ENCODE results near the gene LSM4.
A peak's percentile ranks its signal among the peaks of the same experiment; 100 is the strongest.

Gene LSM4

GRCh38 chr19:18308051-18308947, 14.6 kb downstream of the LSM4 start:
- Histone ChIP-seq H3K4me2 (ENCODE audit: low read length) (no peak overlapping the region), H3K36me3 (ENCODE audit: insufficient read depth, low read length) (peaks cover 46% of the 10 kb centered on the region), H3K27me3 (ENCODE audit: control insufficient read depth, insufficient read depth, low read length) (no peaks in the 10 kb centered on the region), H3K4me3 (ENCODE audit: low read length) (no peak overlapping the region), H3K4me1 (ENCODE audit: control insufficient read depth, insufficient read depth, low read length) (peaks cover 27% of the 10 kb centered on the region), H3K9me3 (replicated peaks; ENCODE audit: low read length) (no peaks in the 10 kb centered on the region), H3K9ac (ENCODE audit: low read depth, low read length) (no peak overlapping the region)

GRCh38 chr19:18307271-18307681, 15.6 kb downstream of the LSM4 start:
- Histone ChIP-seq H3K9ac (ENCODE audit: low read depth, low read length) (no peak overlapping the region), H3K27me3 (ENCODE audit: control insufficient read depth, insufficient read depth, low read length) (no peaks in the 10 kb centered on the region), H3K9me3 (replicated peaks; ENCODE audit: low read length) (no peaks in the 10 kb centered on the region), H3K4me2 (ENCODE audit: low read length) (no peak overlapping the region), H3K36me3 (ENCODE audit: insufficient read depth, low read length) (peaks cover 41% of the 10 kb centered on the region), H3K4me1 (ENCODE audit: control insufficient read depth, insufficient read depth, low read length) (peaks cover 30% of the 10 kb centered on the region), H3K4me3 (ENCODE audit: low read length) (no peak overlapping the region)

GRCh38 chr19:18306888-18307260, 16.0 kb downstream of the LSM4 start:
- Histone ChIP-seq H3K4me3 (ENCODE audit: low read length) (no peak overlapping the region), H3K4me1 (ENCODE audit: control insufficient read depth, insufficient read depth, low read length) (peaks cover 30% of the 10 kb centered on the region), H3K9ac (ENCODE audit: low read depth, low read length) (no peak overlapping the region), H3K4me2 (ENCODE audit: low read length) (no peak overlapping the region), H3K27me3 (ENCODE audit: control insufficient read depth, insufficient read depth, low read length) (no peaks in the 10 kb centered on the region), H3K9me3 (replicated peaks; ENCODE audit: low read length) (no peaks in the 10 kb centered on the region), H3K36me3 (ENCODE audit: insufficient read depth, low read length) (peaks cover 37% of the 10 kb centered on the region)

- Histone ChIP-seq H3K4me2 (ENCODE audit: low read length) (no peak overlapping the region), H3K4me3 (ENCODE audit: low read length) (no peak overlapping the region), H3K9me3 (replicated peaks; ENCODE audit: low read length) (no peaks in the 10 kb centered on the region), H3K9ac (ENCODE audit: low read depth, low read length) (no peak overlapping the region), H3K4me1 (ENCODE audit: control insufficient read depth, insufficient read depth, low read length) (peaks cover 35% of the 10 kb centered on the region), H3K27me3 (ENCODE audit: control insufficient read depth, insufficient read depth, low read length) (no peaks in the 10 kb centered on the region), H3K36me3 (ENCODE audit: insufficient read depth, low read length) (peaks cover 35% of the 10 kb centered on the region)
Observed at GRCh38 chr19:18306209-18306887, 16.5 kb downstream of the LSM4 start.

GRCh38 chr19:18304458-18305310, 18.2 kb downstream of the LSM4 start:
- Histone ChIP-seq H3K9ac (ENCODE audit: low read depth, low read length) (peak overlapping the region; percentile 89), H3K4me1 (ENCODE audit: control insufficient read depth, insufficient read depth, low read length) (peaks cover 43% of the 10 kb centered on the region), H3K27me3 (ENCODE audit: control insufficient read depth, insufficient read depth, low read length) (no peaks in the 10 kb centered on the region), H3K4me2 (ENCODE audit: low read length) (peak overlapping the region; percentile 84), H3K9me3 (replicated peaks; ENCODE audit: low read length) (no peaks in the 10 kb centered on the region), H3K4me3 (ENCODE audit: low read length) (peak overlapping the region; percentile 64), H3K36me3 (ENCODE audit: insufficient read depth, low read length) (peaks cover 25% of the 10 kb centered on the region)

- Histone ChIP-seq H3K4me1 (ENCODE audit: control insufficient read depth, insufficient read depth, low read length) (peaks cover 44% of the 10 kb centered on the region), H3K4me3 (ENCODE audit: low read length) (peak overlapping the region; percentile 64), H3K9ac (ENCODE audit: low read depth, low read length) (peak overlapping the region; percentile 89)
Observed at GRCh38 chr19:18304208-18304457, 18.7 kb downstream of the LSM4 start.

GRCh38 chr19:18301718-18302111, 21.2 kb downstream of the LSM4 start:
- Histone ChIP-seq H3K4me1 (ENCODE audit: control insufficient read depth, insufficient read depth, low read length) (peaks cover 53% of the 10 kb centered on the region), H3K27me3 (ENCODE audit: control insufficient read depth, insufficient read depth, low read length) (no peaks in the 10 kb centered on the region), H3K36me3 (ENCODE audit: insufficient read depth, low read length) (peaks cover 9% of the 10 kb centered on the region), H3K4me2 (ENCODE audit: low read length) (no peak overlapping the region), H3K9ac (ENCODE audit: low read depth, low read length) (peak overlapping the region; percentile 8), H3K9me3 (replicated peaks; ENCODE audit: low read length) (no peaks in the 10 kb centered on the region), H3K4me3 (ENCODE audit: low read length) (no peak overlapping the region)

More at GRCh38 chr19:18304208-18304457, 18.7 kb downstream of the LSM4 start:
- H3K9me3 ChIP-seq (replicated peaks; ENCODE audit: low read length) = no peaks in the 10 kb centered on the region
- peak overlapping the region; percentile 84 for H3K4me2 ChIP-seq (ENCODE audit: low read length)
- no peaks in the 10 kb centered on the region for H3K27me3 ChIP-seq (ENCODE audit: control insufficient read depth, insufficient read depth, low read length)
- H3K36me3 ChIP-seq (ENCODE audit: insufficient read depth, low read length) = peaks cover 19% of the 10 kb centered on the region

- H3K4me2 ChIP-seq (ENCODE audit: low read length) = peak overlapping the region; percentile 46
- H3K27me3 ChIP-seq (ENCODE audit: control insufficient read depth, insufficient read depth, low read length) = no peaks in the 10 kb centered on the region
- H3K4me3 ChIP-seq (ENCODE audit: low read length) = no peak overlapping the region
- H3K9me3 ChIP-seq (replicated peaks; ENCODE audit: low read length) = no peaks in the 10 kb centered on the region
- peaks cover 53% of the 10 kb centered on the region for H3K4me1 ChIP-seq (ENCODE audit: control insufficient read depth, insufficient read depth, low read length)
- H3K36me3 ChIP-seq (ENCODE audit: insufficient read depth, low read length) = peaks cover 4% of the 10 kb centered on the region
- peak overlapping the region; percentile 51 for H3K9ac ChIP-seq (ENCODE audit: low read depth, low read length)
Observed at GRCh38 chr19:18300930-18301717, 21.8 kb downstream of the LSM4 start.

- Histone ChIP-seq H3K4me3 (ENCODE audit: low read length) (no peak overlapping the region), H3K27me3 (ENCODE audit: control insufficient read depth, insufficient read depth, low read length) (no peaks in the 10 kb centered on the region), H3K9ac (ENCODE audit: low read depth, low read length) (no peak overlapping the region), H3K4me1 (ENCODE audit: control insufficient read depth, insufficient read depth, low read length) (peaks cover 43% of the 10 kb centered on the region), H3K4me2 (ENCODE audit: low read length) (no peak overlapping the region), H3K36me3 (ENCODE audit: insufficient read depth, low read length) (no peaks in the 10 kb centered on the region), H3K9me3 (replicated peaks; ENCODE audit: low read length) (no peaks in the 10 kb centered on the region)
Observed at GRCh38 chr19:18299654-18300053, 23.2 kb downstream of the LSM4 start.

- Histone ChIP-seq H3K27me3 (ENCODE audit: control insufficient read depth, insufficient read depth, low read length) (no peaks in the 10 kb centered on the region), H3K4me2 (ENCODE audit: low read length) (no peak overlapping the region), H3K9ac (ENCODE audit: low read depth, low read length) (no peak overlapping the region), H3K9me3 (replicated peaks; ENCODE audit: low read length) (no peaks in the 10 kb centered on the region), H3K4me1 (ENCODE audit: control insufficient read depth, insufficient read depth, low read length) (peaks cover 32% of the 10 kb centered on the region), H3K36me3 (ENCODE audit: insufficient read depth, low read length) (no peaks in the 10 kb centered on the region), H3K4me3 (ENCODE audit: low read length) (no peak overlapping the region)
Observed at GRCh38 chr19:18298601-18299000, 24.3 kb downstream of the LSM4 start.

GRCh38 chr19:18297308-18297707, 25.6 kb downstream of the LSM4 start:
- Histone ChIP-seq H3K4me1 (ENCODE audit: control insufficient read depth, insufficient read depth, low read length) (peaks cover 34% of the 10 kb centered on the region), H3K9ac (ENCODE audit: low read depth, low read length) (no peak overlapping the region)

More at GRCh38 chr19:18297308-18297707, 25.6 kb downstream of the LSM4 start:
- no peaks in the 10 kb centered on the region for H3K9me3 ChIP-seq (replicated peaks; ENCODE audit: low read length)
- H3K36me3 ChIP-seq (ENCODE audit: insufficient read depth, low read length) = no peaks in the 10 kb centered on the region
- H3K27me3 ChIP-seq (ENCODE audit: control insufficient read depth, insufficient read depth, low read length) = no peaks in the 10 kb centered on the region
- H3K4me3 ChIP-seq (ENCODE audit: low read length) = no peak overlapping the region
- H3K4me2 ChIP-seq (ENCODE audit: low read length) = no peak overlapping the region
